ENCODE results near the gene RCCD1. TPM values are rescaled to one million over a fixed set of nuclear protein-coding genes. Genes with fewer than 3 reads are reported as not detected.

Gene RCCD1
- total RNA-seq, 1 experiment from 2014 or later = 38.5 TPM

DNA sequence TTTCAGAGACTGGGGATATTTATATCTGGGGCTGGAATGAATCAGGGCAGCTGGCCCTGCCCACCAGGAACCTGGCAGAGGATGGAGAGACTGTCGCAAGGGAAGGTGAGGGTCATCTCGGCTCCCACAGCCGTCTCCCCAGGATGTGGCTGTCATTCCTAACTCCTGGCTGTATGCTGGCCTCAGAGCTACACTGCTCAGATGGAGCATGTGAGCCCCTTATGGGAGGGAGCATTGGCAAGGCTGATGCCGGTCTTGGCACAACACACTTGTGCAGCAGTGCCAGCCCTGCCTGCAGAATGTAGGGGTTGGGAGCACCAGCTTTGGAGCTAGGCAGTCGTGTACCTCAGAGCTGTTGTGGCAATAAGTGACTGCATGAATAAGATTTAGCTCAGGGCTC is 5.2 kb downstream of the RCCD1 start:
- TF ChIP-seq ELF1 (IDR thresholded peaks at IDR 0.05; ENCODE audit: borderline replicate concordance, low read depth) = no peak
- no peak for TF ChIP-seq POLR2A (IDR thresholded peaks at IDR 0.05; ENCODE audit: borderline replicate concordance, extremely low read depth, insufficient read depth, insufficient read length)
- TF ChIP-seq JUND (IDR thresholded peaks at IDR 0.05) = no peak
- TF ChIP-seq FOSL1 (IDR thresholded peaks at IDR 0.05; ENCODE audit: low read depth) = no peak
- TF ChIP-seq SP1 (IDR thresholded peaks at IDR 0.05; ENCODE audit: low read depth) = no peak
- no peak for TF ChIP-seq TCF7L2 (IDR thresholded peaks at IDR 0.05; ENCODE audit: borderline replicate concordance, extremely low read depth, insufficient read depth, insufficient read length)
- TF ChIP-seq YY1 (IDR thresholded peaks at IDR 0.05; ENCODE audit: extremely low read depth, insufficient replicate concordance, low read depth, low read length) = no peak
- TF ChIP-seq ZNF274 (IDR thresholded peaks at IDR 0.05; ENCODE audit: low read depth, low read length) = no peak
- TF ChIP-seq, protein P1, sequence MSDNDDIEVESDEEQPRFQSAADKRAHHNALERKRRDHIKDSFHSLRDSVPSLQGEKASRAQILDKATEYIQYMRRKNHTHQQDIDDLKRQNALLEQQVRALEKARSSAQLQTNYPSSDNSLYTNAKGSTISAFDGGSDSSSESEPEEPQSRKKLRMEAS (IDR thresholded peaks at IDR 0.05) = no peak
- no peak for TF ChIP-seq EZH2phosphoT487 (IDR thresholded peaks at IDR 0.05; ENCODE audit: borderline replicate concordance)
- TF ChIP-seq, protein P2, sequence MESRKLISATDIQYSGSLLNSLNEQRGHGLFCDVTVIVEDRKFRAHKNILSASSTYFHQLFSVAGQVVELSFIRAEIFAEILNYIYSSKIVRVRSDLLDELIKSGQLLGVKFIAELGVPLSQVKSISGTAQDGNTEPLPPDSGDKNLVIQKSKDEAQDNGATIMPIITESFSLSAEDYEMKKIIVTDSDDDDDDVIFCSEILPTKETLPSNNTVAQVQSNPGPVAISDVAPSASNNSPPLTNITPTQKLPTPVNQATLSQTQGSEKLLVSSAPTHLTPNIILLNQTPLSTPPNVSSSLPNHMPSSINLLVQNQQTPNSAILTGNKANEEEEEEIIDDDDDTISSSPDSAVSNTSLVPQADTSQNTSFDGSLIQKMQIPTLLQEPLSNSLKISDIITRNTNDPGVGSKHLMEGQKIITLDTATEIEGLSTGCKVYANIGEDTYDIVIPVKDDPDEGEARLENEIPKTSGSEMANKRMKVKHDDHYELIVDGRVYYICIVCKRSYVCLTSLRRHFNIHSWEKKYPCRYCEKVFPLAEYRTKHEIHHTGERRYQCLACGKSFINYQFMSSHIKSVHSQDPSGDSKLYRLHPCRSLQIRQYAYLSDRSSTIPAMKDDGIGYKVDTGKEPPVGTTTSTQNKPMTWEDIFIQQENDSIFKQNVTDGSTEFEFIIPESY (IDR thresholded peaks at IDR 0.05; ENCODE audit: extremely low read depth, insufficient replicate concordance, low read length) = no peak
- TF ChIP-seq ZFX (IDR thresholded peaks at IDR 0.05) = no peak
- TF ChIP-seq CEBPB (IDR thresholded peaks at IDR 0.05; ENCODE audit: low read depth) = no peak
- no peak for TF ChIP-seq CBX3 (IDR thresholded peaks at IDR 0.05; ENCODE audit: low read depth)
- TF ChIP-seq, protein P3, sequence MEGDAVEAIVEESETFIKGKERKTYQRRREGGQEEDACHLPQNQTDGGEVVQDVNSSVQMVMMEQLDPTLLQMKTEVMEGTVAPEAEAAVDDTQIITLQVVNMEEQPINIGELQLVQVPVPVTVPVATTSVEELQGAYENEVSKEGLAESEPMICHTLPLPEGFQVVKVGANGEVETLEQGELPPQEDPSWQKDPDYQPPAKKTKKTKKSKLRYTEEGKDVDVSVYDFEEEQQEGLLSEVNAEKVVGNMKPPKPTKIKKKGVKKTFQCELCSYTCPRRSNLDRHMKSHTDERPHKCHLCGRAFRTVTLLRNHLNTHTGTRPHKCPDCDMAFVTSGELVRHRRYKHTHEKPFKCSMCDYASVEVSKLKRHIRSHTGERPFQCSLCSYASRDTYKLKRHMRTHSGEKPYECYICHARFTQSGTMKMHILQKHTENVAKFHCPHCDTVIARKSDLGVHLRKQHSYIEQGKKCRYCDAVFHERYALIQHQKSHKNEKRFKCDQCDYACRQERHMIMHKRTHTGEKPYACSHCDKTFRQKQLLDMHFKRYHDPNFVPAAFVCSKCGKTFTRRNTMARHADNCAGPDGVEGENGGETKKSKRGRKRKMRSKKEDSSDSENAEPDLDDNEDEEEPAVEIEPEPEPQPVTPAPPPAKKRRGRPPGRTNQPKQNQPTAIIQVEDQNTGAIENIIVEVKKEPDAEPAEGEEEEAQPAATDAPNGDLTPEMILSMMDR (IDR thresholded peaks at IDR 0.05 in 2 of 3, conservative IDR thresholded peaks at IDR 0.05 in 1 of 3; ENCODE audit: borderline replicate concordance in 1 of 3, insufficient read depth in 1 of 3, low read depth in 2 of 3, low read length in 2 of 3) = no peak
- peaks cover 45% of the 10 kb centered on the region for H3K79me2 ChIP-seq (ENCODE audit: insufficient read depth, low read length)
- POLR2A ChIA-PET = no interaction called here
- no peaks in the 10 kb centered on the region for H4K20me1 ChIP-seq (ENCODE audit: insufficient read depth)
- no peak overlapping the region for H2AFZ ChIP-seq (ENCODE audit: low read depth, low read length, poor library complexity, severe bottlenecking)
- H3K27ac ChIP-seq (ENCODE audit: low read depth, low read length) = no peak overlapping the region
- intact Hi-C loops (cut with micrococcal nuclease) = no loop called here
- H3K9me2 ChIP-seq (ENCODE audit: insufficient read depth) = no peaks in the 10 kb centered on the region
- no peak overlapping the region for H3K4me2 ChIP-seq (ENCODE audit: low read length)
- H3K9ac ChIP-seq (ENCODE audit: low read length) = no peak overlapping the region
- H3K27me3 ChIP-seq (ENCODE audit: insufficient read depth, low read length) = no peaks in the 10 kb centered on the region
- no peak for ATAC-seq
- peaks cover 6 to 11% of the 10 kb centered on the region in 2 experiments for H3K4me1 ChIP-seq (ENCODE audit: control insufficient read depth in 1 of 2, insufficient read depth in 2 of 2, low read length in 2 of 2)
- CTCF ChIA-PET = interaction anchor here (2.6 kb wide), 1 partner anchor 25 kb away, joined by 8 read pairs; the partner anchor contains the start of gene UNC45A
- H3K9me3 ChIP-seq (ENCODE audit: control insufficient read depth in 1 of 2, insufficient read depth in 1 of 2, low read depth in 1 of 2, low read length in 2 of 2) = no peaks in the 10 kb centered on the region
- H3K36me3 ChIP-seq (ENCODE audit: control insufficient read depth in 1 of 2, insufficient read depth in 2 of 2, low read length in 2 of 2) = peaks cover 21 to 24% of the 10 kb centered on the region in 2 experiments; a peak in 3 of 4 replicates
- RAD21 ChIA-PET (ENCODE audit: low non-redundant PET in 1 of 2, low total read pairs in 2 of 2, uncharacterized antibody in 2 of 2, unreplicated experiment in 2 of 2) = no interaction called here
- no peak overlapping the region for H3K4me3 ChIP-seq (replicated peaks in 1 of 2; ENCODE audit: low read depth in 1 of 2, low read length in 2 of 2)
- no TSS peak for BruUV-seq (replicated peaks)
- no peak for DNase-seq (ENCODE audit: low read depth, low spot score)
